HG03354 (cell line): ENCODE results near the gene COPS8.
A peak's percentile ranks its signal among the peaks of the same experiment; 100 is the strongest.

Source experiments
- ATAC-seq: cut with Tn5 transposase; IDR thresholded peaks from one replicate; pipeline ENCODE4 v1.9.1; 2021; ENCODE audit warnings: mild to moderate bottlenecking; ENCODE audit not compliant: unreplicated experiment, poor library complexity, severe bottlenecking

Gene COPS8

DNA sequence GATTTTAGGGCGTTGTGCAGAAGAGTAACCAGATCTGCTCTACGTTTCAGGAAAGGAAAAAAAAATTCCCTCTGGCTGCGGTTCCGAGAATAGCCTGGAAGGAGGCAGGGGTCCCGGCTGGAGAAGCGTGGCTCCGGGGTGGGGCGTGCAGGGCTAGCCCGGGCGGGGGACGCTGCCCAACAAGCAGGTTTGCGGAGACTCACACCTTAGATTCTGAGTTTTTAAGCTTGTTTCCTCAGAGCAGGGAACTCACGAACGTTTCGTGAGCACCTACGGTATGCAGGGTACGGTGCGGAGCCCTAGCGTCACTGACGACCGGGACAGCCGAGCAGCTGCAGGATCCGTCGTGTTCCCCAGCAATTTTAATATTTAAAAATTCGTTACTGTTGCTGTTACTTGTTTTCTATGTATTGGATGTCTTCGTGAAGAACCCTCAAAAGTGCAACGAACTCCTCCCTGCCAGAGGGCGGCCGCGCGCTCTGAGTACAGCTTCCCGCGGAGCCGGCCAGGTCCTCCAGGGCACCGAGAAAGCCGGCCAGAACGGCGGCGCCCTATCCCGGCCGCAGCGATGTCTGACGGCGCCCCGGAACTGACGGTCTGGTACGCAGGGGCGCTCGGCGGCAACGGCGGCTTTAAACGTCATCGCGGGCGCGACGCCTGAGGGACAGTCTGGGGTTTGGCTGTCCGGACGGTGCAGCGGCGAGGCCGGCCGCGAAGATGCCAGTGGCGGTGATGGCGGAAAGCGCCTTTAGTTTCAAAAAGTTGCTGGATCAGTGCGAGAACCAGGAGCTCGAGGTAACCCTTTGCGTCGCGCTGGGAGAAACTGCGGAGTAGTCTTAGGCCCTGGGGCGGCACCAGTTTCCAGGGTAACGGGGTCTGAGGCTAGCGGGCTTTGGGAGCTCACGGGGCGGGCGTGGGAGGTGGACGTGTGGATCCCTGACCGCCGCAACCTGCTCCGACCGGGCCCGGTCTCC is at the start of gene COPS8:
Gene COPS8 (plus strand): TSS at position 642 of the 974 bp plus-strand sequence. CDS start 76 bp downstream, at position 718.
- ATAC-seq = peak; percentile 98

GRCh38 chr2:237039301-237040031 is 46.2 kb upstream of the COPS8 start:
- no peak for ATAC-seq

DNA sequence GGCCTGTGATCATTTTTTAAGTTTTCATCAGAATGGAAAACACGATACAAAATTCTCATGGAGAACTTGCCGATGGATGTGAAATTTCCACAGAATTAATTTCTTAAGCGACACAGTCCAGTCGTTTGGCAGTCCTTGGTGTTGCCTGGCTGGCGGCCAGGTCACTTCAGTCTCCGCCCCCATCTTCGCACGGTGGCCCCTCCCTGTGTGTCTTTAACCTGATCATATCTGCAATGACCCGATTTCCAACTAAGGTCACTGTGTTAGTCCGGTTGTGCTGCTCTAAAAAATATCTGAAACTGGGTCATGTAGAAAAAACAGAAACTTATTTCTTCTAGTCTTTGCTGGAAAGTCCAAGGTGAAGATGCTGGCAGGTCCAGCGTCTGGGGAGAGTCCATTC is 44.5 kb upstream of the COPS8 start:
- no peak for ATAC-seq

DNA sequence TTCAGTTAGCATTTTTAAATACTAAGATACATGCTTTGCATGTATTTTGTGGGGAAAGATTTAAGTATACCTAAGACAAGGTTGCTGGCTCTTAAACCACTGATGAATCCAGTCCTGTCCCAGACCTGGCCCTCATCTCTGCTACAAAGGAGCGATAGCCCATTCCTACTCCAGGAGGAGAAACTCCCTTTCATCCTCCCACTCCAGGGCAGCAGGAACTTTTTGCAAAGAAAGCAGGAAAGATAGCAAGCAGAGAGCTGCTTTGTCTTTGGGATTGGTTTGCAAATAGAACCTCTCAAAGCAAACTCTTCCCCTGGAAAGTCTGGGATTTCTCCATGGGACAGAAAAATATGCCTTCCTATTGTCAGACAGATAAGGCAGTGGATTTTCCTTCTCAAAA is 43.6 kb upstream of the COPS8 start:
- no peak for ATAC-seq

- ATAC-seq = no peak
Measured at GRCh38 chr2:237043866-237044265, 41.8 kb upstream of the COPS8 start.

- ATAC-seq = no peak
Measured at GRCh38 chr2:237044281-237044680, 41.4 kb upstream of the COPS8 start.

GRCh38 chr2:237045449-237045848 is 40.2 kb upstream of the COPS8 start:
- ATAC-seq = no peak

- ATAC-seq = no peak
Measured at GRCh38 chr2:237048595-237048994, 37.1 kb upstream of the COPS8 start.

- ATAC-seq = no peak
Measured at GRCh38 chr2:237051861-237052260, 33.8 kb upstream of the COPS8 start.

- no peak for ATAC-seq
Measured at GRCh38 chr2:237053066-237053465, 32.6 kb upstream of the COPS8 start.

DNA sequence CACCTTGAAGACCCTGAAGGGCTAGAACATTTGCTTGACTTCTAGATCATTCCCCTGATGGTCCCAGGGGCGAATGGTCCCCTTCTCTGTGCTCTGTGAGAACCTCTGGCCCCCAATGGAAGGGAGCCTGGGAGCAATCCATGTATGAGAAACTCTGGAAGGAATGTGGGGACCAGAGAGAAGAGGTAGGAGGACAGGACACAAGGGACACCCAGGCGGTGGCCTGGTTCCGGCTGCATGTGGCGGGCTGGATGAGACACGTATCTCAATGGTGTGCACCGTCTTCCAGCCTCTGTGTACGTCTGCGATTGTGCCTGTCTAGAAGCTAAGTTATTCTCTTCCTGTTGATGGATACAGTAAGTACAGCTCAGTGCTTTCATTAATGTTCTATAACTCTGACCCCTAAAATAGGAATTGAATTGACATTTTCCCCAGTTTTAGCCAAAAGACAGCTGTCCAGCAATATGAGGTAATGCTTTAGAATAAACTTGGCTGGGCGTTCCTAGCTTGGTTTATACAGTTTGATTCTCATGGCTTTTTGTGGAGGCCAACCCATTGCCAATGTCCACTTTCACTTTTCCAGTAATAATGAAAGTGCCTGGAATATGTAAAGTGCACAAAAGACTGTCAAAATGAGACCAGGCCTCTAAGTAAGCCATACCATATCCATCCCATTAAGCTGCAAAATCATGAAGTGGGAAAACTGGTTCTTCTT is 30.1 kb upstream of the COPS8 start:
- ATAC-seq = no peak

DNA sequence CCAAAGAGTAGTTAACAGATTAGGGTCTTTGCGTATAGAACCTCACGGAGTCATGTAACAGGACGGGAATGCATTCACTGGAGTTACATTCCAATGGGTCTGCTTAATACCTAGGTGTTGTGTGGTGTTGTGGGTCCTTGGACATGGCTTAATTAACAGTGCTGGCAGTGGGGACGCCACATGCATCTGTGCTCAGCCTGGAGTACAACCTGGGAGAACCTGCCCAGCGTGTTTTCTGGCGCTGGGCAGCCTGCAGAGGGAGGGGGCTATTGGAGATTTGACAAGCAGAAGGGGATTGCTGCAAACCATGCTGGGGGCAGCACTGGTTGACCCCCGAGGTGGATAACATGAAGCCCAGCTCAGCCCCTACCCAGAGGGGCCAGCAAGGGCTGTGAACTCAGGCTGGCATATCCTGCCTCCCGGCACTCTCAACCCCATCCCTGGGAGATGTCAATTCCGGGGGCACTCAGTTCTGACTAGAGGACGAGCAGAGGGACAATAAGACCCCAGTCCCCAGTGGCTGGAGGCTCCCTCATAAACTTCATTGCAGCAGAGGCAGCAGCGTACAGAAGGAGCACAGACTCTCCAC is 29.3 kb upstream of the COPS8 start:
- ATAC-seq = no peak

- ATAC-seq = no peak
Measured at GRCh38 chr2:237057107-237057506, 28.6 kb upstream of the COPS8 start.

- ATAC-seq = peak; percentile 81
Measured at GRCh38 chr2:237057893-237058300, 27.8 kb upstream of the COPS8 start.

- ATAC-seq = no peak
Measured at GRCh38 chr2:237058423-237058822, 27.3 kb upstream of the COPS8 start.

GRCh38 chr2:237059155-237059875 is 26.4 kb upstream of the COPS8 start:
- ATAC-seq = peak; percentile 83

- ATAC-seq = no peak
Measured at GRCh38 chr2:237060534-237061312, 25.0 kb upstream of the COPS8 start.

DNA sequence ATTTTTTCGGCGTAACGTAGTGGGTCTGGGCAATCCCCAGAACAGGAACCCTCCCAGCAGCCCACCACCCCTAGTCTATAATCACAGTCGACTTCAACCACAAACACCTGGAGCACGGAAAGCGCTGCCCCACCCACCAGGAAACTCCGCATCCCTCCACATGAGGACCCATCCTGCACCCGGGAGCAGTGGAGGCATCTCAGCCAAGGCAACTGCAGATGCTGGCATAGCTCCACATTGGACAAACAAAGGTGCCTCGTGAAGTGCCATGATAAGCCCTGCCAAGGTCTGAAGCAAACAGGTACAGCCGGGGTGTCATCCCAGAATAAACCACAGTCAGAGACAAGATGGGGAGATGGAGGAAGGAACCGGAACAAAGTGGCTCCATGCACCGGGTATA is 24.3 kb upstream of the COPS8 start:
- no peak for ATAC-seq
